HG03025 (cell line): ENCODE results near the gene UNC45B.
"Not testable (repeated sequence)": the region's sequence is repeated elsewhere in the genome, so short reads cannot be mapped to it uniquely, and the experiment has no call there.

ENCODE experiments used
- ATAC-seq: cut with Tn5 transposase; IDR thresholded peaks from one replicate; pipeline ENCODE4 v1.9.1; 2021; ENCODE audit warnings: mild to moderate bottlenecking, moderate library complexity; ENCODE audit not compliant: unreplicated experiment, low FRiP score

Gene UNC45B

DNA sequence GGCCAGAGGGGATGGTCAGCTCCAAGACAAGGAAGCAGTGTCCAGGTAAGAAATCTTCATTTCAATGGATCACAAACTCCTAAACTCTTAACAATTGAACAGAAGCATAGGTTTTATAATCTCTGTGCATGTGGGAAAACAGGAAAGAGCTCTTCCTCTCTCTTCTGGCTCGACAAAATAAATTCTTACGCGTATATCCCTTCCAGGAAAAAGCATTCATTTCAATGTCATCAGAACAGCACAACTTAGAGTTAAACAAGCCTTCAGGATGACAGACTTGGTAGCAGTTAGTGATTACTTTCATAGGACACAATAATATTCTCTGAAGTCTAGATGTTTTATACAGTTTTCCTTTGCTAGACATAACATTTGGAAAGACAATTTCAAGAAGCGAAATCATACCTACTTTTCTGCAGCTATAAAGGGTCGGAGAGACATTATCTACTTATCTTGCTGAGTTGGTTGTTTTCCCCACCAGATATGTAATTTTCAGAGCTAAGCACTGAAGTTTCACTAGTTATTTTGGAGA lies 65.9 kb downstream of the UNC45B start:
- ATAC-seq, result no peak

- no peak for ATAC-seq
These were observed 66.6 kb downstream of the UNC45B start for GRCh38 chr17:35214192-35214591.

- ATAC-seq, result no peak
These were observed 67.1 kb downstream of the UNC45B start for GRCh38 chr17:35214631-35215273.

- ATAC-seq, result no peak
These were observed 69.5 kb downstream of the UNC45B start for GRCh38 chr17:35217107-35217506.

DNA sequence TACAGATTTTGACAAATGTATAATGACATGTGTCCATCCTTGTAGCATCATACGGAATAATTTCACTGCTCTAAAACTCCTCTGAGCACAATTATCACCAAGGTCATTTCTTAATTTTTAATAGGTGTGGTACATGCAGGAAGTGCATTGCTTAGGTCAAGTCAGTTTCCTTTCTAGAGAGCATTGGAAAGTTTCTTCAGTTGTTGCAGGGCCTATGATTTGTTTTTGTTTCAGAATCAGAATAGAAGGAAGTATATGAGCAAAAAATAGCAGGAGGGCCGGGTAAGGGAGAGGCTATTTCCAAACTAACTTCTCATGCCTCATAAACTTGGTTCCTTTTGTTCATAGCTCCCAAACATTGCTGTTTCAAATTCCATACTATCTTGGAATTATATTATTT lies 71.3 kb downstream of the UNC45B start:
- ATAC-seq, result no peak

- ATAC-seq, result no peak
These were observed 74.8 kb downstream of the UNC45B start for GRCh38 chr17:35222452-35222851.

GRCh38 chr17:35224436-35224835 lies 76.8 kb downstream of the UNC45B start:
- ATAC-seq, result no peak

- ATAC-seq, result no peak
These were observed 79.9 kb downstream of the UNC45B start for GRCh38 chr17:35227546-35227945.

DNA sequence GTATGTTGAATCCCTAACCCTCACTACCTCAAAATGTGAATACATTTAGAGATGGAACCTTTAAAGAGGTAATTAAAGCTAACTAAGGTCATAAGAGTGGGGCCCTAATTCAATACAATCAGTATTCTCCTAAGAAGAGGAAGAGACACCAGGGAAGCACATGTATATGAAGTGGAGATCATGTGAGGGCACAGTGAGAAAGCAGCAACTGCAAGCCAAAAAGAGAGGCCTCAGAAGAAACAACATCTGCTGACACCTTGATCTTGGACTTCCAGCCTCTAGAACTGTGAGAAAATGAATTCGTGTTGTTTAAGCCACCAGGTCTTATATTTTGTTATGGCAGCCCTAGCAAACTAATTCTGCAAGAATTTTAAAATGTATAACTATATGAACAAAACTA lies 82.0 kb downstream of the UNC45B start:
- no peak for ATAC-seq

- ATAC-seq, result not testable (repeated sequence)
These were observed 86.7 kb downstream of the UNC45B start for GRCh38 chr17:35234315-35234714.

DNA sequence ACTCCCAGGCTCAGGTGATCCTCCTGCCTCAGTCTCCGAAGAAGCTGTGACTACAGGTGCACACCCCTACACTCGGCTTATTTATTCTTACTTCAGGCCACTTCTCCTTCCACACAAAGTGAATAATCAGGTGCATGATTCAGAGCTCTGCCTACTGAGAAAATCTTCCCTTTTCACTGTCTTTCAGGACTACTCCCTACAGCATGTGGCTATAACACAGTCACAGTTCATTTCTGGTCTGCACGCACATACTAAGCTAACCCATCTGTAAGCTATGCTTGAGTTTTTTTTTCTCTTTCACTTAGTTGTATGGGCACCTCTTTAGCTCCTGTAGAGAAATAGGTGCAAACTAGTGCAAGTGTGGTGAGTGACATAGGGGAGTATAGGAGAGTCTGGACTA lies 87.7 kb downstream of the UNC45B start:
- no peak for ATAC-seq

DNA sequence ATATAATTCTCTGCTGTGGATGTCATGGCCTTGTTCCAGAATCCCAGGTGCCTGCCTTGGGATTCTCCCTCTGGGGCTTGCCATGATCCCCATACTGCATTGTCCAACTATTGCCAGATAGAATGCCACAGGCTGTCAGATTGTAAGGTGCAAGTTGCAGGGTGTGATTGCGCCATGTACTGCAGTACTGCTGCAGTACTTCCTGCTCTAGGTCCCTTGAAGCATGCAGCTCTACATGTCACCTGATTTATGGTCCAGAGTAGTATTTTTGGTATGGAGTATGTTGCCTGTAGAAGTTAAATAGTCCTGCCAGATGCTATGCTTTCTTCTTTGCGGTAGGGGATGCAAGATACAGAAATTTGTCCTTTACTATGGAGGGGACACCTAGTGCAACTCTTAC lies 88.3 kb downstream of the UNC45B start:
- no peak for ATAC-seq

DNA sequence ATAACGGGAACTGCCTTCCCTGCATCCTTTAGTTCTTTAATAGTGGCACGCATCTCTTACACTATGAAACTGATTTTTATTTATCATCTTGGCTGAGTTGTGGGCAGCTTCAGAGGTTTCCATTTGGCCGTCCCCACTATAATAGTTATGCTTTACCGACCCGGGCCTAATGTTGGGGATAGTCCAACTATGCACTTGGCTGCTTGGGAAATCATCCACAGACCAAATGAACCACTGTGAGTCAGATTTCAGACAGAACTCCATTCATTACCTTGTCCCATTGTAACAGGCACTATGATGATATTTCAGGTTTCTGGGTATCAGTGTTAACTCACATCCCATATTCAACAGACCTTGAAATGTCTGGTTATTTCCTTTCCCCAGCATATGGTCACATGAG lies 89.2 kb downstream of the UNC45B start:
- no peak for ATAC-seq

- ATAC-seq, result no peak
These were observed 91.2 kb downstream of the UNC45B start for GRCh38 chr17:35238821-35239220.
